Chondrocyte (in vitro differentiated cells): ENCODE data around the gene VASN. TPM values are rescaled to one million over a fixed set of nuclear protein-coding genes. Genes with fewer than 3 reads are reported as not detected.

Experiments
- DNase-seq: peaks from one replicate; pipeline ENCODE4 v3.0.0; 2021; ENCODE audit warnings: mixed read lengths, low spot score
- H3K27ac Mint-ChIP-seq: one replicate; pipeline ENCODE4 v1.8.0; 2021; ENCODE audit warnings: mild to moderate bottlenecking, moderate library complexity, mixed read lengths; ENCODE audit not compliant: unreplicated experiment
- H3K27me3 Mint-ChIP-seq: 2 replicates; pipeline ENCODE4 v1.8.0; 2021; ENCODE audit warnings: low read depth, mixed read lengths
- H3K36me3 Mint-ChIP-seq: 2 replicates; pipeline ENCODE4 v1.8.0; 2021; ENCODE audit warnings: low read depth, mixed read lengths
- H3K4me1 Mint-ChIP-seq: 2 replicates; pipeline ENCODE4 v1.8.0; 2021; ENCODE audit warnings: low read depth, mild to moderate bottlenecking, mixed read lengths
- H3K4me3 Mint-ChIP-seq: one replicate; pipeline ENCODE4 v1.8.0; 2021; ENCODE audit warnings: mild to moderate bottlenecking, moderate library complexity, mixed read lengths; ENCODE audit not compliant: unreplicated experiment
- H3K9me3 Mint-ChIP-seq: 2 replicates; pipeline ENCODE4 v1.8.0; 2021; ENCODE audit warnings: low read depth, mixed read lengths
- CTCF ChIP-seq: fragments of 200-600 bp; sonication (generic); IDR thresholded peaks from 2 replicates; pipeline ENCODE4 v1.5.0; 2021; ENCODE audit warnings: antibody characterized with exemption, mild to moderate bottlenecking, moderate library complexity
- total RNA-seq: library from RNA; stranded (reverse); gene quantifications from 3 replicates; pipeline ENCODE4 v1.2.1, GENCODE V29; 2021

VASN gene
- total RNA-seq, 1 donor from 2014 or later = 82.0 TPM

DNA sequence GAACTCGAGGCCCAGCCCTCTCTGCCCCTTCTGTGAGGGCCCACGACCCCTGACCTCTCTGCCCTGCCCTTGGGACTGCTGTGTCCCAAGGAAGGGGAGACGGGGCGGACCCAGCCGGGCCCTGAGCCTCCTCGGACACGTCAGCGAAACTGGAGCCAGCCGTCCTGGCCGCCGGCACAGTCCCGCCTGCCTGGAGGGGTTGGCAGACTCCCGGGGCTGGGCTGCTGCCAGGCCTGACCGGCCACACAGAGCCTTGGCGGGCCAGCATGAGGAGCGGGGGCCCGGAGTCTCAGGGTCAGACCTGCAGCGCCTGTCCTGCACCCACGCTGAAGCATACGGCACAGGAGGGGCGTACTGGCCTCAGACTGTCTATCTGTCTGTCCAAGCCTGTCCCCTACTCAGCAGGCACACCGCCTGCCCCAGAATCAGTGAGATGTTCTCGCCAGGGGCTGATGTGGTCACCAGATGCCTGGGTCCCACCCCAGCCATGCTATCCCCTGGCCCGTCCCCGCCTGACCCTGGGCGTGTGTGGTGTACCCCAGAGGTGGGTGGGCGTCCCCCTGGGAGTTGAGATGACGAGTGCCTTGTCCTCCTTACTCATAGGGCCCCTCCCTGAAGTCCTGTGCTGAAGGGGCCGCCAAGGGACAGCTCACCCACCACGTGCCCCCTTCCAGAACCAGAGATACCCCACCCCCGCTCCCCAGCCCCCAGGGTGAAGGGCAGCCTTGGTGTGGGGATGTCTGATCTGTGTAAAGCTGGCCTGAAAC, 4.7 kb downstream of the VASN start:
- peaks cover 5% of the 10 kb centered on the region for H3K36me3 Mint-ChIP-seq
- no peaks in the 10 kb centered on the region for H3K27me3 Mint-ChIP-seq
- peaks cover 64% of the 10 kb centered on the region for H3K4me1 Mint-ChIP-seq
- no peak for TF ChIP-seq CTCF
- no peaks in the 10 kb centered on the region for H3K9me3 Mint-ChIP-seq
- H3K27ac Mint-ChIP-seq = peak overlapping the region; percentile 97
- peak overlapping the region; percentile 65 for H3K4me3 Mint-ChIP-seq
- no peak for DNase-seq

GRCh38 chr16:4376893-4377572, 5.4 kb downstream of the VASN start:
- peak overlapping the region; percentile 97 for H3K27ac Mint-ChIP-seq
- H3K9me3 Mint-ChIP-seq = no peaks in the 10 kb centered on the region
- H3K4me1 Mint-ChIP-seq = peaks cover 62% of the 10 kb centered on the region
- H3K27me3 Mint-ChIP-seq = no peaks in the 10 kb centered on the region
- peak overlapping the region; percentile 65 for H3K4me3 Mint-ChIP-seq
- peaks cover 5% of the 10 kb centered on the region for H3K36me3 Mint-ChIP-seq
- DNase-seq = no peak
- TF ChIP-seq CTCF = no peak

DNA sequence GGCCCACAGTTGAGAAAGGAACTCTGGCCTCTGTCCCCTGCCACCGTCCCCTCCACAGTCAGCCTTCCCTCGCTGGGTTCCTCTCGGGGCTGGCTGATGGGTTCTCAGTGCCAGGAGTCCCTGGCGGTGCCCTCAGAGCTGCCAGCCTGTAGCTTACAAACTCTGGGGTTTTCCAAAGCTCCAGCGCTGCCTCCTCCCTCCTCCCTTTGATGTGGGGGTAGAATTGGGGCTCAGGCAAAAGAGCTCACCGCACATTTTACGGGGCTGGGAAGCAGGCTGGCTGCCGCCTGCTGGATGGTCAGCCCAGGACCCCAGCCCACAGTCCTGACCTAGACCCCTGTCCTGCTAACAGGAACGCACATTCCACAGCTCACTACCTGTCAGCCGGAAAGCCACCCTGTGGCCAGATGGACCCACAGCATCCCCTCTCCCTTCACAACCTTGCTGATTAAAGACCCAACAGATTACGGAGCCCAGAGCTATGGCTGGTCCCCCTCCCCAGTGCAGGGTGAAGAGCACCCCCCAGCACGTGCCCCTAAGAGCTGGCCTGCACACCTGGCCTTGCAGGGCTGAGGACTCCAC, 6.0 kb downstream of the VASN start:
- H3K27ac Mint-ChIP-seq = peak overlapping the region; percentile 85
- H3K9me3 Mint-ChIP-seq = no peaks in the 10 kb centered on the region
- no peaks in the 10 kb centered on the region for H3K27me3 Mint-ChIP-seq
- peak; percentile 52 for TF ChIP-seq CTCF
- H3K4me3 Mint-ChIP-seq = peak overlapping the region; percentile 25
- peaks cover 5% of the 10 kb centered on the region for H3K36me3 Mint-ChIP-seq
- no peak for DNase-seq
- H3K4me1 Mint-ChIP-seq = peaks cover 64% of the 10 kb centered on the region

GRCh38 chr16:4378161-4378666, 6.6 kb downstream of the VASN start:
- H3K9me3 Mint-ChIP-seq = no peaks in the 10 kb centered on the region
- no peak for DNase-seq
- no peak for TF ChIP-seq CTCF
- H3K36me3 Mint-ChIP-seq = peaks cover 5% of the 10 kb centered on the region
- H3K27ac Mint-ChIP-seq = peak overlapping the region; percentile 85
- H3K27me3 Mint-ChIP-seq = no peaks in the 10 kb centered on the region
- peaks cover 69% of the 10 kb centered on the region for H3K4me1 Mint-ChIP-seq
- no peak overlapping the region for H3K4me3 Mint-ChIP-seq

DNA sequence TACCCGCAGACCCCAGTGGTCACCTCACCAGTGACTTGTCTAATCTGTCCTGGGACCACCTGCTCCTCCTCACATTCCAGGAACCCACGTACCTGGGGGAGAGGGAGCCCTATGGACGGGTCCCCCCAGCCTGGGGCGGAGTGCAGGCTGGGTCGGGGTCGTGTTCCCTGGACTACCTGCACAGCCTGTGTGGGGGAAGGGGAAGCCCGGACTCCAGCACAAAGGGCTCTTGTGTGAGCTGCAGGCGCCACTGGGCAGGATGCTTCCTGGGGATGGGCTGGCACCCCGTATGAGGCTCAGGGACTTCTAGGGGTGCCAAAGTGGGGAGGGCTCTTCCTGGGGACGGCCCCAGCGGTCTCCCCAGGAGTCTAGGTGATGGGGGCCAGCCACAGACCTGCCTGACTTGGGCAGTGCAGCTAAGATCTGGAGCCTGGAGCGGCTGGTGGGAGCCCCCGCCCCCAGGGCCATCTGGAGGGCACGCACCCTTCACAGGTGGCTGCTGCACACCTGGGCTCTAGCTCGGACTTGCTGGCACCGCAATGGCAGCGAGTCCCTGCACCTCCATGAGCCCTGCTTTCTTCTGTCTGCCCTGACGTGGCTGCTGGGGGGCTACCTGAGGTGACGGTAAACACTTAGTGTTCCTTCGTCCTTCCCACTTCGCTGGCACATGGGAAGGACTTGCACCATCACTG, 7.5 kb downstream of the VASN start:
- DNase-seq = no peak
- H3K4me3 Mint-ChIP-seq = no peak overlapping the region
- no peaks in the 10 kb centered on the region for H3K27me3 Mint-ChIP-seq
- H3K27ac Mint-ChIP-seq = peak overlapping the region; percentile 22
- peaks cover 5% of the 10 kb centered on the region for H3K36me3 Mint-ChIP-seq
- no peaks in the 10 kb centered on the region for H3K9me3 Mint-ChIP-seq
- peaks cover 73% of the 10 kb centered on the region for H3K4me1 Mint-ChIP-seq
- no peak for TF ChIP-seq CTCF
